Fibroblast of pulmonary artery (primary cell): Measurements from ENCODE around the gene FAR2.

Experiments used
- DNase-seq: peaks from one replicate; pipeline ENCODE4 v3.0.0-alpha.2; 2010; ENCODE audit warnings: low read depth
- H3K4me3 ChIP-seq: replicated peaks from 2 replicates; pipeline ENCODE4 v1.5.1; 2011; ENCODE audit warnings: low read depth, mild to moderate bottlenecking, control low read depth, low read length, moderate library complexity
- CTCF ChIP-seq: IDR thresholded peaks from 2 replicates; pipeline ENCODE4 v1.5.1; 2011; ENCODE audit warnings: mild to moderate bottlenecking, control low read depth, low read length, inconsistent platforms; ENCODE audit errors: missing control alignments

The FAR2 gene

GRCh38 chr12:29278673-29279420 lies 129.8 kb downstream of the FAR2 start:
- TF ChIP-seq CTCF = no peak
- no peak overlapping the region for H3K4me3 ChIP-seq
- DNase-seq = peak; percentile 28

DNA sequence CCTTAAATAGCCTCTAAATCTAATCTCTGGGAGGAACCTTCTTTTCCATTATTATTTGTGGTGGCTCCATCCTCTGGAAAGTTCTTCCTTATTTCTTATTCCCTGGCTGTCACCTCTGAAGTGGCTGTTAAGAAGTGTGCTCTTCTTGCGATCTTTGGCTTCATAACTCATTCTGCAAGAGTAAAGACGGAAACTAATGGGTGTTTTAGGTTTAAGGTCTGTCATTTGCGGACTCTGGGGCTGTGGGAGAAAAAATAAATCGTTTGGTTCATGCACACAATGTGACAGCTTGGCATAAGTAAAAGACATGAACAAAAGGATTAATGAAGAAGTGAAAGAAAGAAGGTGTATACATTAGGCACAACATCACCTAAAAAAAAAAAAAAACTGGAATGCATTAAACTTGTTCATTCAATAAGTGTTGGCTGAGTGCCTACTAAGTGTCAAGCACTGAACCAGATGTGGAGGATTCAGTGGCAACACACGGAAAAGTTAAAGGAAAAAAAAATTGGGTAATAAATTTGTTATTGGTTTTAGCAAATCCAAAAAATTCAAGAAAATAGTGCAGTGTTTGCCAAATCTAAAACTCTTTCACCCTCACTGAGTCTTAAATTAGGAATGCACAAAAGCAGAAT lies 132.4 kb downstream of the FAR2 start:
- TF ChIP-seq CTCF = no peak
- no peak for DNase-seq
- no peak overlapping the region for H3K4me3 ChIP-seq

DNA sequence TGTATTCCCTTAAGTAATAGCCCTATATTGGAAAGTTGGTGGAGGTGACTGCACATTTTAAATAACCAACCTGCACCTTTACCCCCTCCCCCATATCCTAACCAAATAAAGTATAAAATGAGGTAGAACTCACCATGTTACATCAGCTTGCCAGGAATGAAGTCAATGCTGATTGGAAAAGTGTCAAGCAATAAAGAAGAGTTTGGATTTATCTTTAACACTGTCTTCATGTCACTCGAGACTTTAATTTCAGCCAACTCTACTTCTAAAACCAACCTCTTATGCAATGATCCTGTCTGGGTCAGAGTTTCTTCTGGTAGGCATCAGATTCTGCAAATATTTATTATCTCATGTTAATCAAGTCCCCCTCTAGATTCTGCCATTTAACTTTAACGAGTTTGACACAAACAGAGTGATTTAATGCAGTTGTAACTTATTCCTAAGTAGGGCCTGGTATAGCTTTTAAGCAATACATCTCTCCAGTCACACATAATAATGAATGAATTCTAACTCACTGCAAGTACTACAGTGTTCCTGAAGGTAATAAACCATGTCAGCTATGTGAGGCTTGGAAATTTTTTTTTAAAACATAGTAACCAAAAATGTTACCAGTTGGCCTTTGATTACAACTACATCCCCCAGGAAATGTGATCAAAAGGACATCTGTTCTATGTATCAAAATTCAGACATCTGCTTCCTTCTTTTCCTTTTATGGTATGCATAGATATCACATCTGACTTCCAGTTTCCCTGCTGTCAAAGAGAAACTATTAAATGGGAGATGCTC lies 133.1 kb downstream of the FAR2 start:
- H3K4me3 ChIP-seq = no peak overlapping the region
- TF ChIP-seq CTCF = no peak
- peak; percentile 34 for DNase-seq

DNA sequence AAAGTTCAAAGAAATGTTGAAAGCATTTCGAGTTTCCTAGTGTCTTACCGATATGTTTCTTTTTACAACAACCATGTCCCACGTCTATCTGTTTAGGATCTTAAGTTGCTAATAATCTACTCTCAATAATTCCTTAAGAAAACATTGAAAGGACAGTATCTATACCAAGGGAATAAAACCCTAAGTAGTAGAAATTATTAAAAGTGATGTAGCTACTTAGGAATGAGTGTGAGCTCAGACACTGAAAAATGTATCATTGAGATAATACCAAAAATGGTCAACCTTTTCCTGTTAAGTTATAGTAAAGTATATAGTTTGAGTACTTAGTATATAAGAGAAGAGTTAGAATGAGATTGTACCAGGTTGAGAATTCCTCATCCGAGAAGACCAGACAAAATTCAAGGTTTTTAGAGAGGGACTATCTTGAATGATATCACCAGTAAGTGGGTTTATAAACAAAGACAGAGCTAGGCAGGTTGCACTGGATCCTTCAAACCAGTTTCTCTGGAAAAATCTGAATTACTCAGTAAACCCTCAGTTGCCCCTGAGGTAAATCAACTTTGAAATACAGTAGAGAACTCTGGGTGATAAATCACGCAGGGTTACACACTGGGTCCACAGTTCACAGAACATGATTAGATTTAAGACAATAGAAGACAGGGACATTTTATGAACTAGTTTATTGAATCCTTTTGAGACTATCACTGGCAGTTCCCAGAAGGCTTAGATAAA lies 135.1 kb downstream of the FAR2 start:
- no peak for TF ChIP-seq CTCF
- peak; percentile 41 for DNase-seq
- no peak overlapping the region for H3K4me3 ChIP-seq

GRCh38 chr12:29286081-29286790 lies 137.2 kb downstream of the FAR2 start:
- no peak overlapping the region for H3K4me3 ChIP-seq
- peak; percentile 40 for DNase-seq
- no peak for TF ChIP-seq CTCF

GRCh38 chr12:29287622-29288021 lies 138.5 kb downstream of the FAR2 start:
- DNase-seq = no peak

More at GRCh38 chr12:29287622-29288021, 138.5 kb downstream of the FAR2 start:
- TF ChIP-seq CTCF = no peak
- H3K4me3 ChIP-seq = no peak overlapping the region
